ENCODE data around the gene CCDC188.

CCDC188 gene

DNA sequence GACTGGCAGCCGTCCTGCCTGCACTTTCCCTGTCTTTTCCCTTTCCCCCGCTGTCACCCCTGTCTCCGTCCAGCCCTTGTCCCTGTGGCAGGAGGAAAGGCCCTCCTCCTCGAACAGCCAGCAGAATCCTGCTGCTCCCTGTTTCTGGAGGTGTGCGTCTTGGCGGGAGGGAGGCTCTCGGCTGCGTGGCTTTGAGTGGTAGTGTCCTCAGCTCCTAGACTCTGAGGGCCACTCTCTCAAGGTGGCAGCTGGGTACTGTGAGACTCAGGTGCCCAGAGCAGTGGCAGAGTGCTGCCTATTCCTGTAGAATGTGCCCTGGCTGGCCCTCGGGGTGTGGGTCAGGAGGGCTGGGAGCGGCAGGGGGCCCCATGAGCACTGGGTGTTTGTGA lies 44.0 kb downstream of the CCDC188 start:
- Mint-ChIP-seq H3K4me1 (peaks cover 10% of the 10 kb centered on the region), H3K27me3 (no peaks in the 10 kb centered on the region), H3K4me3 (no peak overlapping the region), H3K27ac (no peak overlapping the region), H3K36me3 (peaks cover 41% of the 10 kb centered on the region), H3K9me3 (no peaks in the 10 kb centered on the region)
- ATAC-seq: no peak

DNA sequence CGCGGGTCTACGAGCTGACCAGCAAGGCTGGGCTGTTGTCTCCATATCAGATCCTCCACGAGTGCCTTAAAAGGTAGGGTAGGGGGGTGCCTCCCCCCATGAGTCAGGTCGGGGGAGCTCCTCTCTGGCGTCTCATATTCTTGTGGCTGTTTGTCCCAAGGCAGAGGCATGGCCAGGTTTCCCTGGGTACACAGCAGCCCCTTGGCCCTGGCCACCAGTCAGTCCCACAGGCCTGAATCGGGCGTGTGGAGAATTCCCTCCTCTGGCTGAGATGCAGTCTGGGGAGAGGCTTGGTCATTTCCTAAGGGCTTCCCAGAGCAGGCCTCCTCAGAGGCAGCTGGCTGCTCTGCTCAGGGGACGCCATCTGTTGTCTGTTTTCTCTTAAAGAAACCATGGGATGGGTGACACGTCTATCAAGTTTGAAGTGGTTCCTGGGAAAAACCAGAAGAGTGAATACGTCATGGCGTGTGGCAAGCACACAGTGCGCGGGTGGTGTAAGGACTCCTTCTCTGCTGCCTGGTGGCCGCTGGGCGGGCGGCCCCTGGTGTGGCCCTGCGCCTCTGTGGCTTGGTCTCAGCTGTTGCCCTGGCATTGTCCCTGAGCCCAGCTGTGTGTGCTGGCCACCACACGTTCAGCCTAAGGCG lies 44.5 kb downstream of the CCDC188 start:
- peaks cover 7% of the 10 kb centered on the region for H3K4me1 Mint-ChIP-seq
- H3K9me3 Mint-ChIP-seq: no peaks in the 10 kb centered on the region
- no peak overlapping the region for H3K4me3 Mint-ChIP-seq
- no peaks in the 10 kb centered on the region for H3K27me3 Mint-ChIP-seq
- peaks cover 44% of the 10 kb centered on the region for H3K36me3 Mint-ChIP-seq
- H3K27ac Mint-ChIP-seq: no peak overlapping the region
- no peak for ATAC-seq

DNA sequence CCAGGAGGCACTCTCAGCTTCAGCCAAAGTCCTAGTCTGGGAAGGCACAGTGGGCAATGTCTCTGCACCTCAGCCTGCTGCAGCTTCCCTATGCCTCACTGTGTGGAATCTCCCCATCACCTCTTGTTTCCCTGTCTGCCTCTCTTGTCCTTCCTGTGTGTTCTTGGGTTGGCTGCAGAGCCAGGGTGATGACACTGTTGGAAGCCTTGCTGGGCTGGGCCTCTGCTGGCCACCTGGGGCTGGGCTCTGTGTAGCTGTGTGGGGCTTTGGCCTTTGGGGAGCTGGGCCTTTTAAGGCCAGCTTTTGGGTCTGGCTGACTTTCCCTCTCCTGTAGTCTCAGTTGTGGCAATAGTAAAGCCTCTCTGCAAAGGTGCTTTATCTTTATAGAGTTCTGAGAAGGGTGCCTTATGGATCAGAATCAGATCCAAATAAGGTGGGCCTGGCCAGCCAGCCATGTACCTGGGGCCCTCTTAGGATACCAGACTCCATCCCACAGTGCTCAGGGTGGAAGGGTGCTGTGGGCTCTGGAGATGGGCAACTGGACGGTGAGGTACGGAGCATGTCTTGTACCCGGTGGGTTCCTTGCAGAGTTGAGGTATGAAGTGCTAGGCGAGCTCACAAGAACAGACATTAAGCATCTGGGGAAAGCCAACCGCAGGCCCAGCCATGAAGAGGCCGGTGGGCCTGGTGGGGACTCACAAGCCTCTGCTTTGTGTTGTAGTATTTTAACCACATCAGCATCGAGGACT lies 45.2 kb downstream of the CCDC188 start:
- Mint-ChIP-seq H3K27ac (no peak overlapping the region), H3K4me1 (peaks cover under 1% of the 10 kb centered on the region), H3K36me3 (peaks cover 48% of the 10 kb centered on the region), H3K9me3 (no peaks in the 10 kb centered on the region), H3K4me3 (no peak overlapping the region), H3K27me3 (no peaks in the 10 kb centered on the region)
- no peak for ATAC-seq

GRCh38 chr22:20102203-20102780 lies 48.6 kb downstream of the CCDC188 start:
- Mint-ChIP-seq H3K27ac (no peak overlapping the region), H3K36me3 (peaks cover 54% of the 10 kb centered on the region), H3K4me1 (no peaks in the 10 kb centered on the region)

DNA sequence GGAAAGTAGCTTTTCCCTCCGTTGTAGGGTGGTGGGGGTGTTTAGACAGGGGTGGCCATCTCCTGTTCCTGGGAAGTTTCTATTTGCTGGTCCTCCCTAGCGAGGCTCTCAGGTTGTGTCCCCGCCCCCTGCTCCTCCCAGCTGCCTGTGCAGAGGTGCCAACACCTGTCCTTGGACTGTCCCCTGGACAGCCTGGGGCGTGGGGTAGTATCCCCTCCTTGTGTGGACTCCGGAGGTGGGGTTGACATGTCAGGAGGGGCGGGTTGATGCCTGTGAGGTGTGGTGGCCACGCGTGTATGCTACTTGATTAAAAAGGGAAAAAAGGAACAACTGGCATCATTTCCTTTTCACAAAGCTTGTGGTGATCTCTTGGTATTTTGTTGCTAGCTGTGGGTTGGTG lies 49.2 kb downstream of the CCDC188 start:
- no peaks in the 10 kb centered on the region for H3K27me3 Mint-ChIP-seq
- no peaks in the 10 kb centered on the region for H3K4me1 Mint-ChIP-seq
- H3K36me3 Mint-ChIP-seq: peaks cover 54% of the 10 kb centered on the region
- no peak for ATAC-seq
- no peaks in the 10 kb centered on the region for H3K9me3 Mint-ChIP-seq
- H3K4me3 Mint-ChIP-seq: no peak overlapping the region
- H3K27ac Mint-ChIP-seq: no peak overlapping the region

More at GRCh38 chr22:20102203-20102780, 48.6 kb downstream of the CCDC188 start:
- Mint-ChIP-seq H3K27me3 (no peaks in the 10 kb centered on the region), H3K9me3 (no peaks in the 10 kb centered on the region), H3K4me3 (no peak overlapping the region)
- ATAC-seq: no peak

GRCh38 chr22:20099099-20099711 lies 51.6 kb downstream of the CCDC188 start:
- H3K4me3 Mint-ChIP-seq: no peak overlapping the region

More at GRCh38 chr22:20099099-20099711, 51.6 kb downstream of the CCDC188 start:
- Mint-ChIP-seq H3K36me3 (peaks cover 73% of the 10 kb centered on the region), H3K27ac (no peak overlapping the region), H3K27me3 (no peaks in the 10 kb centered on the region), H3K9me3 (no peaks in the 10 kb centered on the region), H3K4me1 (no peaks in the 10 kb centered on the region)
- ATAC-seq: no peak

Measured in stimulated activated memory B cell treated with anti-CD40 and anti-IgM and Interleukin-4, amounts not matched to agents 10 μg/mL and 1 μg/mL and 100 μg/mL, for 72 hours (primary cell).